Stomach (tissue), 9 donors: ENCODE measurements around the gene SLK. TPM values are rescaled to one million over a fixed set of nuclear protein-coding genes. Genes with fewer than 3 reads are reported as not detected.

Experiments
- DNase-seq, 2 donors: peaks; one replicate each; pipeline versions ENCODE4 v3.0.0 to v3.0.0-alpha.2; 2013 to 2019
- H3K27ac ChIP-seq, 5 donors: fragments of 200-600 bp in 4 of 5; sonication (generic) in 4 of 5; one replicate each; pipeline ENCODE4 v1.5.1; 2013 to 2019; ENCODE audit warnings: mild to moderate bottlenecking in 1 of 5, moderate library complexity in 1 of 5
- H3K27me3 ChIP-seq, 3 donors: fragments of 200-600 bp; sonication (generic); one replicate each; pipeline ENCODE4 v1.5.1; 2017 to 2019; ENCODE audit warnings: mixed run types in 1 of 3
- H3K36me3 ChIP-seq, 4 donors: fragments of 200-600 bp; sonication (generic); 1 replicate in 3 of 4; 2 replicates in 1 of 4; pipeline ENCODE4 v1.5.1; 2016 to 2019
- H3K4me1 ChIP-seq, 4 donors: fragments of 200-600 bp; sonication (generic); one replicate each; pipeline ENCODE4 v1.5.1; 2016 to 2019
- H3K4me3 ChIP-seq, 4 donors: fragments of 200-600 bp; sonication (generic) in 3 of 4; one replicate each; pipeline ENCODE4 v1.5.1; 2016 to 2019; ENCODE audit warnings: mild to moderate bottlenecking in 1 of 4
- H3K9me3 ChIP-seq, 4 donors: fragments of 200-600 bp; sonication (generic); one replicate each; pipeline ENCODE4 v1.5.1; 2016 to 2019
- EP300 ChIP-seq: sonication (generic); formaldehyde crosslinking; IDR thresholded peaks from one replicate; pipeline ENCODE4 v1.6.1; 2017; ENCODE audit warnings: antibody characterized with exemption
- POLR2A ChIP-seq, 4 donors: fragments of 450-650 bp; IDR thresholded peaks; one replicate each; pipeline ENCODE4 v1.6.1; 2016; ENCODE audit warnings: antibody characterized with exemption in 4 of 4, control low read depth in 2 of 4, mild to moderate bottlenecking in 1 of 4, moderate library complexity in 1 of 4
- POLR2AphosphoS5 ChIP-seq, 3 donors: sonication (generic); formaldehyde crosslinking; IDR thresholded peaks; one replicate each; pipeline ENCODE4 v1.6.1; 2016; ENCODE audit warnings: antibody characterized with exemption in 3 of 3
- WGBS, 5 donors: extraction: QIAGEN DNeasy Blood & Tissue Kit in 3 of 5; methylation state at CpG; one replicate each; pipeline versions ENCODE4 v1.1.5 to v1.1.7; 2013 to 2018; 5-methylcytosine and 5-hydroxymethylcytosine counted together
- intact Hi-C: fragments of 100-400 bp; cut with DNase I; formaldehyde crosslinking; loops from one replicate; pipeline ENCODE4 v1.15.1; 2023; ENCODE audit warnings: low total_unique reads
- polyA plus RNA-seq, 3 donors: library from polyadenylated mRNA; stranded (reverse); fragments of 200-250 nt; gene quantifications; one replicate each; pipeline ENCODE4 v1.2.3, GENCODE V29; 2013
- total RNA-seq, 5 donors: library from RNA; depleted of rRNA; stranded (reverse); fragments of >200 nt; gene quantifications; one replicate each; pipeline versions ENCODE4 v1.1.0 to v1.2.3, GENCODE V29; 2014 to 2016
- TF ChIP-seq, protein P1 (sequence below), 7 experiments: fragments of 450-650 bp in 4 of 7; fragments of 200-600 bp in 3 of 7; sonication (generic) in 3 of 7; IDR thresholded peaks; one replicate each; pipeline ENCODE4 v1.5.1; 2016 to 2019; ENCODE audit warnings: antibody characterized with exemption in 7 of 7, control low read depth in 2 of 7, mild to moderate bottlenecking in 1 of 7
- donor health status: healthy with polysubstance abuse.
- donor health status: Bipolar disorder and iron deficiency.
- donor health status: healthy.

The SLK gene
- total and polyA plus RNA-seq, 8 donors, result 10.1 to 94.5 (median 47.2) TPM

DNA sequence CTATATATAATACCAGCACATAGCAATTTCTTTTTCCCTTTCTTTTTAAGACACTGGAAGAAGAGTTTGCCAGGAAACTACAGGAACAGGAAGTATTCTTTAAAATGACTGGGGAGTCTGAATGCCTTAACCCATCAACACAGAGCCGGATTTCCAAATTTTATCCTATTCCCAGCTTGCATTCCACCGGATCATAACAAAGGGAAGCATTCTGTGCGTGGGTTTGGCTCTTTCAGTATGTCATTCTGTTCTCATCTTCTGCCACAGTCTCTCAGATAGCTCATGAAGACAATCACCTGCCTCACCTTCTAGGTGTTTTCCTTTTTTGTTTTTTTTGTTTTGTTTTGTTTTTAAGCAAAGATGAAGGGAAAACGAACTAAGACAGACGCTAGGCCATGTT, 58.6 kb downstream of the SLK start:
- 80 to 88% (median 84%) methylated on average over 5 of the region's 5 CpGs for whole genome bisulfite sequencing, 5 donors
- DNase-seq, result no peak
- H3K9me3 ChIP-seq, result no peaks in the 10 kb centered on the region
- intact Hi-C loops, result no loop called here
- H3K4me3 ChIP-seq, result no peak overlapping the region
- H3K36me3 ChIP-seq, result peaks cover 40 to 99% (median 93%) of the 10 kb centered on the region in 4 donors
- H3K4me1 ChIP-seq, result no peaks in the 10 kb centered on the region
- no peaks in the 10 kb centered on the region for H3K27me3 ChIP-seq
- H3K27ac ChIP-seq, result no peak overlapping the region
- TF ChIP-seq POLR2A (IDR thresholded peaks at IDR 0.05), result no peak
- TF ChIP-seq, protein P1, sequence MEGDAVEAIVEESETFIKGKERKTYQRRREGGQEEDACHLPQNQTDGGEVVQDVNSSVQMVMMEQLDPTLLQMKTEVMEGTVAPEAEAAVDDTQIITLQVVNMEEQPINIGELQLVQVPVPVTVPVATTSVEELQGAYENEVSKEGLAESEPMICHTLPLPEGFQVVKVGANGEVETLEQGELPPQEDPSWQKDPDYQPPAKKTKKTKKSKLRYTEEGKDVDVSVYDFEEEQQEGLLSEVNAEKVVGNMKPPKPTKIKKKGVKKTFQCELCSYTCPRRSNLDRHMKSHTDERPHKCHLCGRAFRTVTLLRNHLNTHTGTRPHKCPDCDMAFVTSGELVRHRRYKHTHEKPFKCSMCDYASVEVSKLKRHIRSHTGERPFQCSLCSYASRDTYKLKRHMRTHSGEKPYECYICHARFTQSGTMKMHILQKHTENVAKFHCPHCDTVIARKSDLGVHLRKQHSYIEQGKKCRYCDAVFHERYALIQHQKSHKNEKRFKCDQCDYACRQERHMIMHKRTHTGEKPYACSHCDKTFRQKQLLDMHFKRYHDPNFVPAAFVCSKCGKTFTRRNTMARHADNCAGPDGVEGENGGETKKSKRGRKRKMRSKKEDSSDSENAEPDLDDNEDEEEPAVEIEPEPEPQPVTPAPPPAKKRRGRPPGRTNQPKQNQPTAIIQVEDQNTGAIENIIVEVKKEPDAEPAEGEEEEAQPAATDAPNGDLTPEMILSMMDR (IDR thresholded peaks at IDR 0.05), result no peak
- TF ChIP-seq POLR2AphosphoS5 (IDR thresholded peaks at IDR 0.05), result no peak
- no peak for TF ChIP-seq EP300

GRCh38 chr10:104026762-104027161, 59.8 kb downstream of the SLK start:
- no peaks in the 10 kb centered on the region for H3K27me3 ChIP-seq
- intact Hi-C loops, result no loop called here
- TF ChIP-seq POLR2A (IDR thresholded peaks at IDR 0.05), result no peak
- no peak for TF ChIP-seq POLR2AphosphoS5 (IDR thresholded peaks at IDR 0.05)
- TF ChIP-seq, protein P1 (IDR thresholded peaks at IDR 0.05), result no peak
- TF ChIP-seq EP300, result no peak
- no peaks in the 10 kb centered on the region for H3K9me3 ChIP-seq
- no peak overlapping the region for H3K27ac ChIP-seq
- H3K4me1 ChIP-seq, result no peaks in the 10 kb centered on the region
- DNase-seq, result peak in 1 of 2 donors; percentile 42
- peaks cover 28 to 93% (median 87%) of the 10 kb centered on the region in 4 donors for H3K36me3 ChIP-seq
- H3K4me3 ChIP-seq, result no peak overlapping the region
- WGBS, 5 donors, result 33 to 49% (median 36%) methylated on average over 2 of the region's 2 CpGs

DNA sequence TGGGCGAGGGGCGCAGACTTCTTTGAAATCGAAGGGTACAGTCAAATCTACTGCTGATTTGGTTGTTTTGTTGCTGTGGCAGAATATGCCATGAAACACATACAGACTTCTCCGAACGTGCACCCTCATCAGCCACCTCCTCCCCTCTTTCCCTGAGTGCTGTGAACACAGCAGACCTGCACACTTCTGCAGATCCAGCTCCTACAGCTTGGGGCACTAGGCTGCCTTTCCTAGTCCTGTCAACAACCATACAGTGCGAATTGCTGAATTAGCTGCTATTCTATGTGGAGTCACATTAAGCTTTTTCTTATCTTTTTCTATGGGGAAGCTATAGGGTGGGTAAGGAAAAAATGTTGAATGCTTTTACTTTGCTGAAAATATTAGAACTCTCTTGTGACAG, 61.2 kb downstream of the SLK start:
- TF ChIP-seq POLR2AphosphoS5 (IDR thresholded peaks at IDR 0.05) (no peak), EP300 (no peak), POLR2A (IDR thresholded peaks at IDR 0.05) (no peak)
- TF ChIP-seq, protein P1 (IDR thresholded peaks at IDR 0.05), result peak in 2 of 7 experiments; percentile 8 to 18
- Histone ChIP-seq H3K9me3 (no peaks in the 10 kb centered on the region), H3K36me3 (peaks cover 22 to 93% (median 87%) of the 10 kb centered on the region in 4 donors), H3K4me3 (no peak overlapping the region), H3K27me3 (no peaks in the 10 kb centered on the region), H3K27ac (no peak overlapping the region), H3K4me1 (no peaks in the 10 kb centered on the region)
- intact Hi-C loops, result no loop called here
- WGBS, 5 donors, result 76 to 80% (median 79%) methylated on average over 6 of the region's 6 CpGs
- DNase-seq, result peak in 1 of 2 donors; percentile 72

DNA sequence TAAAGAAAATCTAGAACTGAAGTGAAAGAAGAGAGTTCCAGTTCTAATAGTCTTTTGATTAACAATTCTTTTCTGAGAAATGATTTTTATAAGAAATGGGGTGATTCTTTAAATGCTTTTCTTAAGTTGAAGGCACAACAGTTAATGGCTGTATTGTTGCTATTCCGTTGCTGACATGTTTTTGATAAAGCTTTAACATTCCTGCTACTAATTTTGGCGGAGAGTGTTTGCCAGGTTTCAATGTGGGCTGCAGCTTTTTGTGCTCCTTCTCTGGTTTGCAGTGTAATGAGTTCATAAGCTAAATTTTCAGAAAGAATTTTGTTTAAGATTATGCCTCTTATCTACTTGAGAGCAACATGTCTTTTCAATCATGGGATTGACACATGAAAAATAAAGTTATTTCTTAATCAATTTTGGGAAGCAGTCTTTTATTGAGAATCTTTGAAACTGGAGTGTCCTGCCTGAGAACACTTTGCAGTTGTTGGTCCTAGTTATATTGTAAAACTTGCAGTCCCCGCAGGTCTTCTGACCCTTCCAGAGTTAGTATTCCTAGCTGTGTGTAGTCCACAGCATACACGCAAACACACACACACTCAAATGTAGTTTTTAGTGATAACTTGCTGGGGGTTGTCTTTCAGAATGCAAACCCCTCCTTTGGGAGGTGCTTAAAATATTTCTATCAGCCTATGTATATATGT, 62.0 kb downstream of the SLK start:
- Histone ChIP-seq H3K27me3 (no peaks in the 10 kb centered on the region), H3K9me3 (no peaks in the 10 kb centered on the region), H3K4me1 (no peaks in the 10 kb centered on the region), H3K36me3 (peaks cover 13 to 93% (median 87%) of the 10 kb centered on the region in 4 donors), H3K27ac (no peak overlapping the region), H3K4me3 (no peak overlapping the region)
- TF ChIP-seq EP300 (no peak), POLR2AphosphoS5 (IDR thresholded peaks at IDR 0.05) (no peak), POLR2A (IDR thresholded peaks at IDR 0.05) (no peak)
- TF ChIP-seq, protein P1 (IDR thresholded peaks at IDR 0.05), result no peak
- no peak for DNase-seq
- intact Hi-C loops, result no loop called here
- WGBS, 5 donors, result 62 to 89% (median 88%) methylated on average over 4 of the region's 4 CpGs
